T follicular helper cell (primary cell): ENCODE measurements around the gene SRGAP1.

Source experiments
- DNase-seq: peaks from one replicate; pipeline ENCODE4 v3.0.0-alpha.2; 2020; ENCODE audit warnings: low read depth

Gene SRGAP1

DNA sequence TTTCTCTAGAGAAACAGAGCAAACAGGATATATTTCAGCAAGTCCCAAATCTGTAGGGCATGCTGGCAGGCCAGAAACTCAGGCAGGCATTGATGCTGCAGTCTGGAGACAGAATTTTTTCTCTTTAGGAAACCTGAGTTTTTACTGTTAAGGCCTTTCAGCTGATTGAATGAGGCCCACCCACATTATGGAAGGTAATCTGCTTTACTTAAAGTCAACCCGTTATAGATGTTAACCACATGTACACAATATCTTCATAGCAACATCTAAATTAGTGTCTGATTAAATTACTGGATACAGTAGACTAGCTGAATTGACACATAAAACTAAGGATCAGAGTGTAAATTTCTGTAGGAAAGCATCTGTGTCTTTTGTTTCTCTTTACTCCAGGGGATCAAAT lies 65.2 kb downstream of the SRGAP1 start:
- no peak for DNase-seq

DNA sequence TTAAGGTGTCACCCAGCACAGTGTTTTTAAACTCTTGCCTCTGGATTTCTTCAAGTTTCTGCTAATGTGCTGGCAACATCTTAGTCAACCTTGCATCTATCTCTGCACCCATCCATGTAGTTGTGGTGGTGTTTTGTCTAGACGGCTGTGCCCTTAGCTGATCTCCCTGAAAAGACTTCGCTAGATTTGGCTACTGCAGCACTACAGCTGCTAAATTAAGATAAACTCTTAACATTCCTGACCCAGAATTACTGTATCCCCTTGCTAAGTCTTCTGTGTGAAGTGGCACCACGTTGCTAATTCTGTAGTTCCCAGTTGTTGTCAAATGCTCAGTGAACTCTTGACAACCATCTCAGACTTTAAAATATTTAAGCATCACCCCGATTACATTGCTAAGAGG lies 66.8 kb downstream of the SRGAP1 start:
- DNase-seq: no peak

DNA sequence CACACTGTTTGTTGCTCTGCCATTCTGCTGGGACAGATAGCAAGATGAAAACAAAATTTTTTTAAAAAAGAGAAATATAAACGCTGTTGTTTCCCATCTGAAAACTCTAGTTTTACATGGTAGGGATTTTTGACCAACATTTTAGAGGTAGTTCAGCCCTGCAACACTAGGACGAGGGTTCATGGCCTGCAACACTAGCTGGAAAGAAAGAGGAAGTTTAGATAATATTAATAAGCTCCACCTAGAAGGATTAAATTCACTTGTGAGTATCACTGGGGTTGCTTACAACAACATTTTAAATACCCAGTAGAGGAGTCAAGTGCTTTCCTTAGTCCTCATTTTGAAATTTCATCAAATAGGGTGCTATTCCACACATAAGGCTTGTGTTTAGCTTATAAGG lies 68.2 kb downstream of the SRGAP1 start:
- no peak for DNase-seq

DNA sequence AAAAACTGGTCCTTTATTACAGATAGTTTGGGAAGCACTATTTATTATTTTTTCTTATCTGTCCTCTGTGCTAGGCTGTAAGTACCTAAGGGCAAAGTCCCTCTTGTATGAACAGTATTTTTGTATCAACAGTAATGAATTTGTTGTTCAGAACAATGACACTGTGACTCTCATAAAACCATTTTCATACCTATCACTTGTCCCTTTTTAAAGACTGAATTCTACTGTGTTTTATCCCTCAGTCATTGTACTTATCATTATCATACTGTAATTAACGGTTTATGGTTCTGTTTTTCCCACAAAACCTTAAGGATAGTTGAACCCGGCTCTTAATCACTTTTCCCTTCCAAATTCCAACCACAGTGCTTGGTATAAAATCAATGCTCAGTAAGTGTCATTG lies 69.4 kb downstream of the SRGAP1 start:
- no peak for DNase-seq

DNA sequence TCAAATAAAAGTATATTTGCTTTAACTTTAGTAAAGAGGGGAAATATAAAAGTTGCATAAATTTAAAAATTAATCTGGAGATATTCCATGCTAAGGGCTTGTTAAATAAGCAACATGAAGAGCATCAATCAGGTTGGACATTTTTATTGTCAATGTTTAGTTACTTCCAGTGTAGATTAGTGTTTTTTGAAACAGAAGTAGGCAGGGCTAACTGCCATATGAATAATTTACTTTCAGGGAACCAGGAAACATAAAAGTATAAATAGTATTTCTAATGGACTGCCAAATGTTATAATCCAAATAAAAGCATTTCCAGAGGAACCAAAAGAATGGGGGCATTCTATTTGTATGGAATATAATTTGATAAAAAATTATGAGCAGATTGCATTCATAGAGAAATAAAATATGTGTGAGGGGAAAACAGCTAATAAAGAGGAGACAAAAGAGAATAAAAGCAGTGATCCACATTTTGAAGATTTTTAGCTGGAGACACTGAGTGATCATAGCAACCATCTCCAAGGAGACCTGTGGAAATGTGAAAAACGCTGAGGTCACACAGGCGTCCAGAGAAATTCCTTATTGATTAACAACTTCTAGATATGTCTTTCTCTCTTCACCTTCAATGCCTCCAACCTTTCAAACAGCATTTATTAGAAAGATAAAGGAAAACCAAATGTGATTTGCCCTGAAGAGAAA lies 70.8 kb downstream of the SRGAP1 start:
- no peak for DNase-seq

DNA sequence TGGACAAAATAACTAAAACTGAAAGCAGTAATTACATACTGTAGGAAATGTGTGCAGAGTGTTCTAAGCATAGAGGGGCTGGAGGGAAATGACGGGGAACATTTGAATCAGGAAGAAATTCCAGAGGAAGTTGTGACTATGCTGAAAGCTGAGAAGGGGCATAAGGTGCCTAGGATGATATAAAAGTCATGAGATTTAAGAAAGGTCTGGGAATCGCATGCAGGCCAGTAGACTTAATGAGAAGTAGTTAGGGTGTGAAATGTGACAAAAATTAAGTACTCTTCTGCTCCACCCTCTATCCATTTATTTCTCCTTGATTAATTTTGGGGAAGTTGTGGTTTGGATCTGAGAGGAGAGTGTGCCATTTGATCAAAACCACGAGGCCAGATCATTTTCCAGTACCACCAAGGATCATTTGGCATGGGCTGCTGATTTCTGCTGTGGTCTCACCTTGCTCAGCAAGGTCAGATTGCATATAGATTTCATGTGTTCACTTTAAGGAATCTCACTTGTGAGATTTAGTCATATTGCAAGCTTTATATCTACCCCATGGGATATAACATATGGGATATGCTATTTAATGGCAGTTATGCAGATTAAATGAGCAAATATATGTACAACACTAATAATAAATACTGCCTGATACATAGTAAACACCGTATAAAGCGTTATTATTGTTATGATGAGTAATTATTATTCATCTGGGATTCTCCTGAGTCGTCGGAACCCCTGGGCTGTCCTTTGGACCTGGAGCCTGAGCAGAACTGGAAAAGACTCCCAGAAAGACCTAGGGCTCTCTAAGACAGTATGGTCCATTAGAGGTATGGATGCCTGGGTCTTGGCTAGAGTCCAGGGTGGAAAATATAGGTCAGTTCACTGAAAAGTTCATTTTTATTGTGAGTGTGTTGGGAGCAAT lies 72.3 kb downstream of the SRGAP1 start:
- DNase-seq: no peak

DNA sequence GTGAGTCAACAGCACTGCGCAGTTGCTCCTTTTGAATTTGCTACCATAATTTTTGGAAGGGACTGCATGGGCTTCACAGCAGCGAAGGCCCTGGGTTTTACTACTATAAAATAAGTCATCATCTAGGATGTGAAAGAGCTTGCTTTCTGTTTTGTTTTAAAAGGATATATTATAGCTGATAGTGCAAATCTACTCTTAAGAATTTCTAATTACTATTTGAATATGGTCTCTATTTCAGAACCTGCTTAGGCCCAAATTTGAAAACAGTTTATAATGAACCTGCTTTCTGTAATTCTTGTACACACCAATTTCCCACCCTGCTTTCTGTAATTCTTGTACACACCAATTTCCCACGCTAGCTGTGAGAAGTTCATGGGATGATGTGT lies 73.0 kb downstream of the SRGAP1 start:
- no peak for DNase-seq

DNA sequence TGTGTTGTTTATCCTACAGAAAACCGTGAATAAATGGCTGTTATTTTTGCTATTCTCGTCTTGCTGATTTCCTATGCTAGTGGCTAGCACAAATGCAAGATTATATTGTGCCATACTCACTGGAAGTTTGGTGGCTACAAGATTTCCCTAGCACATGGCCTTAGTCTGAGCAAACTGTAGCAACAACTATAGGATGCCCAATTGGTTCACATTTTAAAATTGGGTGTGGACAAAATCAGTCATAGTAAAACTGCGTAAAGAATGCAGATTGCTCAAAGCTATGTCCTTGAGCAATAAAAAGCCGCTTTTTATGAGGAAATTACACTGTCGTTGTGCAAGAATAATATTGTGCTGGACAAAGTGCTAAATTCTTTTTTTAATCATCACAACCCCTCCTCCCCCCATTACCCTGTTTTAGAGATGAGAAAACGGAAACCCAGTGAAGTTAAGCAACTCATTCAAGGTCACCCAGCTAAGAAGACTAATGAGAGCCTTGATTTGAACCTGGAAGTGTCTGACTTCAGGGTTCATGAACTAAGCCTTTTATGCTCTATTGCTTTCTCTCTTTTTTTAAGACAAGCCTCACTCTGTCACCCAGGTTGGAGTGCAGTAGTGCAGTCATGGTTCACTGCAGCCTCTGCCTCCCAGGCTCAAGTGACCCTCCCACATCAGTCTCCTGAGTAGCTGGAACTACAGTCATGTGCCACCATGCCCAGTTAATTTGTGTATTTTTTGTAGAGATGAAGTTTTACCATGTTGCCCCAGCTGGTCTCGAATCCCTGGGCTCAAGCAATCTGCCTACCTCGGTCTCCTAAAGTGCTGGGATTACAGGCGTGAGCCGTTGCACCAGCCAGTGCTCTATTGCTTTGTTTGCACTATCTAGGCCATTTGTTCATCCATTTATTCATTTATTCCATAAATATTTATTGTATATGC lies 73.6 kb downstream of the SRGAP1 start:
- DNase-seq: no peak

DNA sequence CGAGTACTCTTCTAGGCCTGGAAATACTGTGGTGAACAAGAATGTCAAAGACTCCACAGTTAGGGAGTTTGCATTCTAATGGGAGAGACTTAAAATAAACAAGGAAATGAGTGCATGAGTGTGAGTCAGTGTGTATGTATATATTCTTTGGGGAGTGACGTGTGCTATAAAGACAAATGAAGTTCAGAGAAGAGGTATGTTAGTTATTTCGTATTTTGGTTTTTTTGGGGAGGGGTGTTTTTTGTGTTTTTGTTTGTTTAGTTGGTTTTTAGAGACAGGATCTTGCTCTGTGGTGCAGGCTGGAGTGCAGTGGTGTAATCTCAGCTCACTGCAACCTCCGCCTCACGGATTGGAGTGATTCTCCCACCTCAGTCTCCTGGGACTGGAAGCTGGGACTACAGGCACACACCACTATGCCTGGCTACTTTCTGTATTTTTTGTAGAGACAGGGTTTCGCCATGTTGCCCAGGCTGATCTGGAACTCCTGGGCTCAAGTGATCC lies 74.3 kb downstream of the SRGAP1 start:
- DNase-seq: no peak

DNA sequence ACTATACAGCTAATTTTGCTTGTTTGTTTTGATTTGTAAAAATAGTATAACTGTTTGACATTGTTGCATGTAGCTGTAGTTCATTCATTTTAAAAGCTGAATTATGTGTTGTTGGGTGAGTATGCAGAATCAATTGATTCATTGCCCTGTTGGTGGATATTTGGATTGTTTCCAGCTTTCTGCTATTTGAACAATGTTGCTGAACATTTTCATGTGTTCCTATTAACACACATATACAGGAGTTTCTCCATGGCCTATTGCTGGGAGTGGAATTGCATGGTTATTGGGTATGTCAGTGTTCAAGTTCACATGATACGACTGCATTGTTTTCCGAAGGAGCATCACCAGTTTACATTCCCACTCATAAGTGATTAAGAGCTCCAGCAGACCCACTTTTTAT lies 75.3 kb downstream of the SRGAP1 start:
- no peak for DNase-seq

DNA sequence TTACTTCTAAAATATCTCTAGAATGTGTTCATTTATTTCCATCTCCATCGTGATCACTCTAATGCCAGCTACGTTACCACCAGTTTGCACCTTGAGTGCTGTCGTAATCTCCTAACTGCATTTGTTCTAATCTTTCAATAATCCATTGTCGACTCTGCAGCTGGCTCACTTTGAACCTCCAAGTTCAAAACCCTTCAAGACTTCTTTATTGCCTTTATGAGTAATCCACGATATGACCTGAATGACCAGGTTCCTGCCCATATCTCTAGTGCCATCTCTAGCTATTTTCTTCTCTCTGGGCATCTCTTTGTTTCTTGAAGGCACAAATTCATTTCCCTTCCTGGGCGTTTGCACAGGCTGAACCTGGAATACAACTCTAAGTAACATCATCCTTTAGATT lies 76.7 kb downstream of the SRGAP1 start:
- DNase-seq: no peak

DNA sequence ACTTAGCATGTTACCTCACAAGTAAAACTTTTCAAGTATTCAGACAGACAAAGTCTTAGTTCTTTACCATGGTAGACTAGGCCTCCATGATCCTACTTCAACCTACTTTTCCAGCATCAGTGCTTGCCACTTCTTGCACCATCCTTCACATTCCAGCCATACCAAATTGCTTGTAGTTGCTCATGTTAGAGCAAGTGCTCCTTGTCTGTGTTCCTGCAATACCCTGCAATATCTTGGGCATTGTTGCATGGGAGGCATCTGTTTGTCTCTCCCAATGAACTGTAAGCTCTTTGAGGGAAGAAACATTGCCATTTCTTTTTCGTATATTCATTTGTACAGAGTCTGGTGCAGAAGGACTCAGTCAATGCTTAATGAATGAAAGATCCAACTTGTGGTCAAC lies 78.0 kb downstream of the SRGAP1 start:
- DNase-seq: no peak

DNA sequence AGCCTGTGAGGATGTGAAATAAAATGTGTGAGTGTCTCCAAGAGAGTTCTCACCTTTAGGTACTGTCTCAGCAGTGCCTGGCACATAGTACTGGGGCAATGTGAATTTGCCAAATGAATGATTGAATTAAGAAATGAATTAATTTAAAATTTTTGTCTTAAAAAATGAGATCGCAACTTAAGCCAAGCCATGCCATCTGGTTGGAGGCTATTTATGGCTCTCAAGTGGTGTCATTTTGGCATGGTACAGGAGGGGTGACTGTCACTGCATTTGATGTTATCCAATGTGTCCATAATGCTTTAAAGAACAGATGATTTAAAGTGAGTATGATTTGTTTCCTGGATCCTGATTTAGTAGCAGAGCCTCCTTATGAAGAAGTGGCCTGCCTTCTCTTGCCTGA lies 80.3 kb downstream of the SRGAP1 start:
- DNase-seq: no peak

DNA sequence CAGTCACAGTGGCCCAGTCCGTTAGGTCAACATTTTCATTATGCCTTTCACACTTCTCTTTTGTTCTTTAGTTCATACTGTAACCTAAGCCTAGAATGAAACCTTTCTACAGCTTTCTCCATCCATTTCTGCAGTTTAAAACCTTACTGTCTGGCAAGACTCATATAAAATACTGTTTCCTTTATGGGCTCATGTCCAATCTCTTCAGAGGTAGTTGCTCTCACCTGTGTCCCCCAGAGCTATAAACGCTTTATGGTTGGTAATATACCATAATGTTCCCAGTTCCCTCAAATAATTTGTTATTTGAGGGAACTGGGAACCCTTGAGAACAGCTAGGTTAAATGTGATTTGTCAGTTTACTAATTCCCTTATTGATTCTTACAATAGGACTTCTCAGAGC lies 83.0 kb downstream of the SRGAP1 start:
- no peak for DNase-seq

DNA sequence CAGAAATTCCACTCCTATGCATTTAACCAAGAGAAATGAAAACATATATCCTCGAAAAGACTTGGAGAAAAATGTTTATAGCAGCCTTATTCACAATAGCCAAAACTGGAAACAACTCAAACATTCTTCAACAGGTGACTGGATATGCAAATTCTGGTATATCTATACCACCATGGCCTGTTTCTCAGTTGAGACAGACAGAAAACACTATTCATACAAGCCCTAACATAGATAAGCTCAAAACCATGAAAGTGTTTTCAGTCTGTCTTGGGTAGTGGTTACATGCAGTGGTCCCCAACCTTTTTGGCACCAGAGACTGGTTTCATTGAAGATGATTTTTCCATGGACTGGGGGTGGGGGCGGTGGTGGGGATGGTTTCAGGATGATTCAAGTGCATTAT lies 83.8 kb downstream of the SRGAP1 start:
- DNase-seq: no peak

DNA sequence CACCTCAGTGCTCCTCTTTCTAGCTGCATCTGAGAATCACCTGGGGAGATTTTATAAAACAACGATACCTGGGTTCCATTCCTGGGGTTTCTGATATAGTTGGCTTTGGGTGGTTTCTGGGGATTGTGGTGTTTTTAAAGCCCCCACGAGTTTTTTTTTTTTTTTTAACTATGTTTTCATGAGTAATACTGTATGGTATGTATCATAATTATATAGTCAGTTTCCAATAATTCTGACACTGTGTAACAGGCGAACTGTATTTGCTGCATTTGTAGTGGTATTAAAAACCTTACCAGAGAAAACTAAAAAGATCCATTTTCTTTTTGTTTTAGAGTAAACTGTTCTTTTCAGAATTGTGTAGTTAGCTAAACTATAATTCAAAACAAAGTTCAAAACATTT lies 84.9 kb downstream of the SRGAP1 start:
- no peak for DNase-seq

DNA sequence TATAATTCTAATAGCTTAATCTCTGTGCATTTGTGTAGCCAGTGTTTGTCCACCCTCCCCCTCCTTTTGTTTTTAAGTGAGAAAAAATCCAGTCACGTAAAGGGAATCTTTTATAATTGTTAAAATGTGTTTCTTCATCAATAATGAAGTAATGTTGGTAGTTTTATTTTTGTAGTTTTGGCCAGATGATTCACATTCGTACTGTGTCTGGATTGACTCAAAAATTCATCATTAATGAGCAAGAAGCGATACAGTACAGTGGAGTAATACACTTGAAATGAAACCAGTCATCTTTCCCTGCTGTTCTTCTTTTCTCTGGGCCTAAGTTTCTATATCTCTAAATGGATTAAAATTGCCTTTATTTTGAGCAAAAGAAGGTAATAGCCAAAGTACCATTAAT lies 86.5 kb downstream of the SRGAP1 start:
- no peak for DNase-seq

DNA sequence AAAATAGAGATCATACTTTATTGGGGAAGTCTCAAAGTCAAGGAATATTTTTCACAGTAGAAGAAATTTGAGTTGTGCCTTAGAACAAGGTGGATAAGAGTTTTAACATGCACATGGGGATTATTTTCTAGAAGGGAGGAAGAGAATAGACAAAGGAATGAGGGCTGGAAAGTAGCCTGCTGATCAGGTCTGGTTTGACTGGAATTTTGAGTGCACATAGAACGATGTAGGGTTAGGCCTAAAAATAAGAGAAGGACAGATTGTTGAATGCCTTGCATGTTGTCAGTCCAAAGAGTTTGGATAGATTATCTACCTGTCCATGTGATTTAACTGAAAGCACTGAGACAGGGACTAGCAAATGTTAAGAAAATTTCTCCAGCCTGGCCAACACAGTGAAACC lies 87.2 kb downstream of the SRGAP1 start:
- DNase-seq: no peak

DNA sequence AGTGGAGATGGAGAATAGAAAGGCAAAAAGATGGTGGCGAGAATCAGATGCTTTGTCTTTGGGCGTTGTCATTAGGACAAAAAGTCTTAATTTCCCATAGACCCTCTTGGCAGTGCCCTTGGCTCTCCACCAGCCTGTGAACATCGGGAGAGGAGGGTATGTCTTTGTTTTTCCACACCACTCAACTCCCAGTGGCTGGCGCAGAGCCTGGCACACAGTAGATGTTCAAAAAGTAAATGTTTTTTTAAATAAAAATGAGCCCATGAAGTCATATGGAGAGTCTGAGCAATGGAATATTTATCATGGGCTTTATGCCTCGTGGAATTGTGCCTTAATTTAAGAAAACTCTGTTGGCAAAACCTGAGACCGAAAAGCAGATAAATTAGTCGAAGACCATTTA lies 90.4 kb downstream of the SRGAP1 start:
- no peak for DNase-seq

DNA sequence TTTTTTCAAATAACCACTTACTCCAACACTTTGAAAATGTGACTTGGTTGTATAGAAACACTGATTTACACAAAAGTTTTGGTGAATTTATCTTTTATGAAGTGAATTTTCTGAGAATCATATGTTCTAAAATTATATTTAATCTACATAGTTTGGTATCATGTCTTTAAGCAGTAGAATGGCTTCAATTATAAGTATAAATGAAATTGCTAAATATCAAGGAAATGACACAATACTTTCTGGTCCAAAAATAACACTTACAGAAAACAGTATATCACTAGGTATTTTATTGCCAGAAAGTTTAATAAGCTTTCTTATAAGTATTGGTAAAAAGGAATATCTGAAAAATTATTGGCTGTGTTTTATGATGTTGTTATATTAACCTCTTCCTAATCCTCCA lies 90.9 kb downstream of the SRGAP1 start:
- no peak for DNase-seq

DNA sequence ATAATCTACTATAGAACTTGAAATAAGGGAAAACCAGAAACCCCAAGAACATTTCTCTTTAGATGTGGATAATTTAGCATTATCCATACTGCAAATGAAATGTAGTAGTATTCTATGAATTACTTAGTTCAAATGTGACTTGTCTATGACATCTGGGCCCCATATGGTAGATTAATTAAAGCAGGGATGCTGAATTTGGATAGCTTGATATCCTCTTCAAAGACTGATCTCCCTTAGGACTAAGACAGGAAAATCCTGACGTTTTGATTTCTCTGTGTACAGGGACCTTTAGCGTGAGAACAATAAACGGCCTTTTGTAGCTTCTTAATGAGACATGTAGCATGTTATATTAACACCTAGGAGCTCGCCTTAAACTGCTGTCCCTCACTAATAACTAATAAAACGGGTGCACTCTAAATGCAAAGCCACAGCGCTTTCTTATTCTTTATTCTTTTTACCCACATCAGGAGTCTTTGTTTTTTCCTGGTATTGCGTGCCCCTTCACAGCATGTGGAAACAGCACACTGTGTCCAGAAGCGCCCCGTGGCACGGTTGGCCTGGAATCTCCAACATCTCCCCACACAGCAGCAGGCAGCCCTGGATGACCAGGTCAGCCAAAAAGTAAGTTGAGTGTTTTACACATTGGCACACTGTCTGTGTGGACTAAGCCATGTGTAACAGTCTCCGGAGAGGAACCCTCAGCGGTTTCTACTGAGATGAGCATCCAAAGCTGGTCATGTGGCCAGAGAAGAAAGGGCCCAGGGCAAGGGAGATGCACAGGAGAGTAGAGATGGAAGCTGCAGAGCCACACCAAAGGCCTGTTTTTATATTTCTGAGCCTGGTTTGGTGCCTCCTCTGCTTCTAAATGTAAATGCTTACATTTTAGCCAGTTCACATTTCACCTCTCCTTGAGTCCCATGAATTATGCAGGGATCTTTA lies 93.1 kb downstream of the SRGAP1 start:
- no peak for DNase-seq
